ENCODE measurements around the gene WDR73.
A peak's percentile ranks its signal among the peaks of the same experiment; 100 is the strongest.

WDR73 gene

DNA sequence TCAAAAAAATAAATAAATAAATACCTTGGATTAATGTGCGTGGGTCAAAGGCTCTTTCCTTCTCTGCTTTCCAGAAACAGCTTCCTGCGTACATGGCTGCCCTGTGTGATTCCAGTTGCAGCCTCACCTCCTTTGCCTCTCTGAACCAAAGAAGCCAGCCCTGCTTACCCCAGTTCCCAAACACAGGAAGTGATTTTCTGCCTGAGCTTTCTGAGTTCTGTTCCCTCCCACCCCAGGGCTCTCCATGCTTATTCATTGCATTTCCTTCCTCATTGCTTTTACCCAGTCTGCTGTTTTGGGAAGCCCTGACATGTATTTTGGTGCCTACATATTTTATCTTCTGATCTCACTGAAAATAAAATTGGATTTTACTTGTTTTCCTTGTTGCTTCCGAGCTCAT lies 37.8 kb downstream of the WDR73 start:
- no peak for FAIRE-seq

DNA sequence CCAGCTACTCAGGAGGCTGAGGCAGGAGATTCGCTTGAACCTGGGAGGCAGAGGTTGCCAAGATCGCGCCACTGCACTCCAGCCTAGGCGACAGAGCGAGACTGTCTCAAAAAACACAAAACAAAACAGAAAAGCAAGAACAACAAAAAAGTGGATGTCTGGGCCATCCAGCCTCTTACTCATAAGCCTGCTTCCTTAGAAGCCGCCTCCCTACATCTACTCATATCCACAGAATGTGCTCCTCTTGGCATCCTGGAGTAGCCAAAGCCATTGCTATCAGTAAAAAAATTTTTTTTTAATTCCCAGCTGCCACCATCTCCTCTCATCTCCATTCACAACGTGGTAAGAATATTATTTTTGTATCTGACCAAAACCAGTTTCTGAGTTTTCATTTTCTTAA lies 42.5 kb downstream of the WDR73 start:
- no peak for DNase-seq (ENCODE audit: insufficient read length, low spot score)
- no peak for FAIRE-seq

More for the DNA sequence above, 37.8 kb downstream of the WDR73 start:
- TF ChIP-seq POLR2A (IDR thresholded peaks at IDR 0.05; ENCODE audit: low read depth, low read length): no peak
- DNase-seq (ENCODE audit: insufficient read length, low spot score): no peak

DNA sequence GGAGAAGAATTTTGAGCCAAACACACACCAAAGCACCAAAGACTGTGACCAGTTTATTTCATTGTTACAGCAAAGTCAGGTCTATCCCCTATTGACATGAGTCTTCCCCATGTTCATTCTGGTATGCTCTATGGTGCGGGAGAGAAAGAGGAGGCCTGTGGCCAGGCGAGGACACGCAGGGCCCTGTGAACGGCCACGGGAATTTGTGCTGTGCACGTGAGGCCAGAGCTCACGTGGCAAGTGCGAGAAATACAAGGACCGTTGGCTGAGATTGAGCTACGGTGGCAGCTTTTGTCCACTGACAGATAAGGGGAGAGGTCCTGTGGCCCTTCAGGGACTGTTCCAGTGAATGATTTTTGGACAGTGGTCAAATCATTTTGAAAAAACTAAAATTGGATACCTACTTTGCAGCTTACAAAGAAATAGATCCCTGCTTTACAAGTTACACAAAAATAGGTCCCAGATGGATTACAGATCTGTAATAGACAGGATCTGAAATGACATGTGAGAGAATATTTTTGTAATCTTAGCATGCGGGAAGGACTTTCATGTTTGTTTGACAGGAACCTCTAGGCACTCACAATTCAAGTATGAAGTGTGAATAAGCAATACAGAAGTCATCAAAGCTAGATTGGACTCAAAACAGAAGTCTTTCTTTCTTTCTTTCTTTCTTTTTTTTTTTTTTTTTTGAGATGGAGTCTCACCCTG lies 44.1 kb downstream of the WDR73 start:
- no peak for TF ChIP-seq POLR2A (IDR thresholded peaks at IDR 0.05; ENCODE audit: low read depth, low read length)
- no peak for FAIRE-seq
- no peak for DNase-seq (ENCODE audit: insufficient read length, low spot score)

More for the DNA sequence above, 42.5 kb downstream of the WDR73 start:
- TF ChIP-seq POLR2A (IDR thresholded peaks at IDR 0.05; ENCODE audit: low read depth, low read length): no peak

DNA sequence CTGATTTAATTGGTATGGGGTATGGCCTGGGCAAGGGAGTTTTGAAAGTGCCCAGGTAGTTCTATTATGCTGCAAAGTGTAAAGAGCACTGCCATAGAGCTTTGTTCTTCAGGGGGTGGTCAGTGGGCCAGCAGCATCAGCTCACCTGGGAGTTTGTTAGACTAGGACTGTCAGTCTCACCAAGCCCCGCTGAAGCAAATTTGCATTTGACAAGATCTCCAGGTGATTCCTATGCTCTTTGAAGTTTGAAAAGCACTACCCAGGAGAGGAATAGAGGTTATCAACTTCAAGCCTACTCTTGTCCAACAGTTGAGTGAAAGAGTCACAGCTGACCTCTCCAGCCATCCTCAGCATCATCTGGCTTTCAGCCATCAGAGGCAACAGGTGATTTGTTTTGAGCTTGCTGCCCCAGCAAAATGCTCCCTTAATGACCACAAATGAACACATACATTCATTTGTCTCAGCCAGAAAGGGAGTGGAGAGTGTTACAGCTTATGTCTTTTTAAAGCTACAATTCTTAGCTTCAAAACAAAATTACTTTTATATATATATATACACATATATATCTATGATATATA lies 45.3 kb downstream of the WDR73 start:
- no peak for TF ChIP-seq POLR2A (IDR thresholded peaks at IDR 0.05; ENCODE audit: low read depth, low read length)
- FAIRE-seq: no peak

DNA sequence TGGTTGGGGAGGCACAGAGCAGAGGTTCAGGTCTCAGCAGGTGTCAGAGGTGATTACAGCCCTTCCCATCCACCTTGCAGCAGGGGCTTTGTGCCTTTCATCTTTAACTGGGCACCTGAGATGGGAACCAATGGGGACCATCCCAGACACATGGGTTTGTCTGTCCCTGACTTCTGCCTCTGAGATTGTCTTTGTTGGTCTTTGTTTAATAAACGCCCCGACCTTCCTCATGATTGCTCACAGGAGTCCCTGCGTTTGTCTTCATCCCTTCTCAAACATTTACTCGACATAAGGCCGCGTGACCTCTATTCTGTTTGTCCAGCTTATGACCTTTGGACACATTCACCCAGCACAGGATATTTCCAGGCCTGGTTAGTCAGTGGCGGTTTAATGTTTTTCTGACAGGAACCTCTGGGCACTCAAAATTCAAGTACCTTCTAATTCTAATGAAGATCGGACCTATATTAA lies 47.4 kb downstream of the WDR73 start:
- no peak for TF ChIP-seq POLR2A (IDR thresholded peaks at IDR 0.05; ENCODE audit: low read depth, low read length)
- FAIRE-seq (no peak), DNase-seq (ENCODE audit: insufficient read length, low spot score) (no peak)

More for the DNA sequence above, 45.3 kb downstream of the WDR73 start:
- DNase-seq (ENCODE audit: insufficient read length, low spot score): no peak

DNA sequence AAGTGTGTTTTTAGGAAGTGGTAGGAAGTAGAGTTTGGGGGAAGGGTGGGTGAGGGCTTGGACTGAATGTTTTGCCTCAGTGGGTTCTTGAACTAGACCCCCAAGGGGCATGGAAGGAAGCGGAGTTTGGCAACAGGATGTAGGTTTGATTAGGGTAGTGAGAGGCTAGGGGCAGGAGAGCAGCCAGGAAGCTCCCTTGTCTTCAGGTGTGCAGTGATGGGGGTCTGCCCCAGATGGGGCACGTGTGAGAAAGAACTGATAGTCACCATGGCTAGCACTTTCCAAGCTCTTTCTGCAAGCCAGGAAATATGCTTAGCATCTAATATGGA lies 48.6 kb downstream of the WDR73 start:
- DNase-seq (ENCODE audit: insufficient read length, low spot score) (no peak), FAIRE-seq (no peak)
- no peak for TF ChIP-seq POLR2A (IDR thresholded peaks at IDR 0.05; ENCODE audit: low read depth, low read length)

DNA sequence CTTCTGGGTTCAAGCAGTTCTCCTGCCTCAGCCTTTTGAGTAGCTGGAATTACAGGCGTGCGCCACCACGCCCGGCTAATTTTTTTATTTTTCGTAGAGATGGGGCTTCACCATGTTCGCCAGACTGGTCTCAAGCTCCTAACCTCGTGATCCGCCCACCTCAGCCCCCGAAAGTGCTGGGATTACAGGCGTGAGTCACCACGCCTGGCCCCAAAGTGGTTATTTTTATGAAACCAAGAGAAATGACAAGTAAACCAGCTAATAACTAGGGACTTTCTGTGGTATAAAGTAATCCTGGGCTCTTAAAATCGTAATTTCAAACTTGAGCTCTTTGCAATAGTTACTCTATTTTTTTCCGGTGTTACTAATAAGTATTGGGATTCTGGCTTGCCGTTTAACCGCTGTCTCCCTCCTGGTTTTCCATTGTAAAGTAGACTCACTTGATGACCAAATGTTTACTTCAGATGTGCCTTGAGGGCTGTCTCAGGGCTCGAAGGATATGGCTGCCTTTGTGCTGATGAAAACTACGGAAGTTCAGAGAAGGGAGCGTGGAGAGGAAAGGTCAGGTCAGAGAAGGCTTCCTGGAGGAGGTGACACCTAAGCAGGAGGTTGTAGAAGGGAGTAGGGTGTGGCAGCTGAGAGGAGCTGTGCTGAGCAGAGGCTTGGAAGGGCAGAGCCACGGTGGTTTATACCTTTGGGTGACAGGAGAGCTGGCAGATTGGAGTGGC lies 49.1 kb downstream of the WDR73 start:
- TF ChIP-seq POLR2A (IDR thresholded peaks at IDR 0.05; ENCODE audit: low read depth, low read length): no peak
- FAIRE-seq (no peak), DNase-seq (ENCODE audit: insufficient read length, low spot score) (no peak)

DNA sequence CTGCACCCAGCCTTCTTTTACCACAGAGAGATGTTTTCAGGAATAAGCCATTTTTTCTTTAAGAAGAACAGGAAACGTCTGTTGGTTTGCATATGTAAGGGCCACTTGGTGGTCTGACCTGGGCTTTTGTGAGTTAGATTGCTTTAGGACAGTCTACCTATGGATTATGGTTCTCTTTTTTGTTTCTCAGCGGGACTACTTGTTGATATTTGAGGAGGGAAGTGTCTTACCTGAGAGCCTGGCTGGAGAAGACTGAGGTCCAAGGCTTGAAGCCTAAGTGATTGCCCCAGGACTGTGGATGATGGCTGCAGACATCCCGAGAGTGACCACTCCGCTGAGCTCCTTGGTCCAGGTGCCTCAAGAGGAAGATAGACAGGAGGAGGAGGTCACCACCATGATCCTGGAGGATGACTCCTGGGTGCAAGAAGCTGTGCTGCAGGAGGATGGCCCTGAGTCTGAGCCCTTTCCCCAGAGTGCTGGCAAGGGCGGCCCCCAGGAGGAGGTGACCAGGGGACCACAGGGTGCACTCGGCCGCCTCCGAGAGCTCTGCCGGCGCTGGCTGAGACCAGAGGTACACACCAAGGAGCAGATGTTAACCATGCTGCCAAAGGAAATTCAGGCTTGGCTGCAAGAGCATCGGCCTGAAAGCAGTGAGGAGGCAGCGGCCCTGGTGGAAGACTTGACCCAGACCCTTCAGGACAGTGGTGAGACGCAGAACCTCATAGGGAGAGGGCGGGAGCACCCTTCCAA lies 50.3 kb downstream of the WDR73 start:
- no peak for FAIRE-seq
- DNase-seq (ENCODE audit: insufficient read length, low spot score): no peak
- no peak for TF ChIP-seq POLR2A (IDR thresholded peaks at IDR 0.05; ENCODE audit: low read depth, low read length)

DNA sequence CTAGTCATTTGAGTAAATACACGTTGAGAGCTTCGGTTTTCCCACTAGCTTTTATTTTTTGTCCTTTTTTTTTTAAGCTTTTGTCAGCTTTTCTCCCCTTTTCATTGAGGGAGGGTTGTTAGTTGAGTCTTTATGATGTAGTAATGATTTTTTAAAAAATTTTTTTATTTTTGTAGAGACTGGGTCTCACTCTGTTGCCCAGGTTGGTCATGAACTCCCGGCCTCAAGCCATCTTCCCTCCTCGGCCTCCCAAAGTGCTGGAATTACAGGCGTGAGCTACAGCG lies 52.6 kb downstream of the WDR73 start:
- no peak for DNase-seq (ENCODE audit: insufficient read length, low spot score)
- FAIRE-seq: no peak
- TF ChIP-seq POLR2A (IDR thresholded peaks at IDR 0.05; ENCODE audit: low read depth, low read length): no peak

DNA sequence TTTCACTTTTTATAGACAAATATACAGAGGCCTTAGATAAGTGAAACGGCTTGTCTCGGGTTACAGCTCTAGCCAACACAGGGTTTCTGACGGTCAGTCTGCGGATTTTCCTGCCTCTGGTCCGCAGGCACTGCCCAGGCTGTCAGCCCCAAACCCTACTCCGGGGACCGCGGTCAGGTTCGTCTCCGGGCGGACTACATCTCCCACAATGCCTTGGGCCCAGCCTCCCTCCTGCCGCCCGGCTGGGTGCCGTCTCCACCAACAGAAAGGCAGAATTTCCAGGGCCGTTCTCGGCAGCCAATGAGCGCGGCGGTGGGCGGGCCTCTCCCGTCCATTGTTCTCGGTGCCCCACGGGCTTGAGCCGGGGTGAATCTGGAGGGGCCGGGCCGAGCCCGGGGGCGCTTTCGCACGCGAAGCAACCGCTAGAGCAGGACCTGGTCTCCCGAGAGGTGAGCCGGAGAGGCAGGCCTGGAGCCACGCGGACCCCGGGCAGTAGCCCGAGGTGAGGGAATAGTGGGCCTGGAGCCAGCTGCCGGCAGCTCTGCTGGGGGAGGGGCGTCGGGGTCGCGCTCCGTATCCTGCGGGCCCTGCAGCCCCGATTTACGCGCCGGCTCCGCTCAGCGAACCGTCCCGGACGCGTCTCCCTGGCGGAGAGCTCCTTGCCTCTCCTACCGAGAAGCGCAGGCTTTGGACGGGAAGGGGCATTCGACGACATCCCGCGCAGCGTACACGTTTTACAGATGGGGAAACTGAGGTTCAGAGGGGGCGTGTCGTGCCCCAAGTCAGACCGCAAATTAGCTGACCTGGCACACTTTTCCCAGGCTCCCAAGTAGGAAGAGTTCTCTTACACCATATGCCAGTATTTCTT lies 53.2 kb downstream of the WDR73 start, which contains the start of gene ZSCAN2:
Gene ZSCAN2, plus strand, starts transcription at position 323 of the 868 bp plus-strand sequence. CDS start 2,919 bp downstream, outside the sequence.
- FAIRE-seq: no peak
- TF ChIP-seq POLR2A (IDR thresholded peaks at IDR 0.05; ENCODE audit: low read depth, low read length): no peak; the same call in 1 of the 2 replicates
- peak; percentile 88 for DNase-seq (ENCODE audit: insufficient read length, low spot score)

DNA sequence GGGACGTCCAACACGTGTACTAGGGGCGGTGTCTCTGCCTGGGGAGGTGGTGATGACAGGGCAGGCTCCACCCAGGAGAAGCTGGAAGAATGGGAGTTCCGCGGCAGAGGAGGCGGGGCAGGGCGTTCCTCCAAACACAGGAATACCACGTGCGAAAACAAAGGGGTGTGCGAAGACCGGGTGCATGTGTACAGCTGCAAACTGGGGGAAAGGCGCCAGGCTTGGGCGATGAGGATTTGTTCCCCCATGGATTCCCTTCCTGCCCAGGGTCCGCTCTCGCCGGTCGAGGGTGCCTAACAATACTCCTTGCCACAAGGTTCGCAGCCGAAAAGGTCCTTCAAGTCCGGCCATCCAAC lies 53.8 kb downstream of the WDR73 start:
- TF ChIP-seq POLR2A (IDR thresholded peaks at IDR 0.05; ENCODE audit: low read depth, low read length): no peak
- FAIRE-seq (no peak), DNase-seq (ENCODE audit: insufficient read length, low spot score) (peak; percentile 61)

DNA sequence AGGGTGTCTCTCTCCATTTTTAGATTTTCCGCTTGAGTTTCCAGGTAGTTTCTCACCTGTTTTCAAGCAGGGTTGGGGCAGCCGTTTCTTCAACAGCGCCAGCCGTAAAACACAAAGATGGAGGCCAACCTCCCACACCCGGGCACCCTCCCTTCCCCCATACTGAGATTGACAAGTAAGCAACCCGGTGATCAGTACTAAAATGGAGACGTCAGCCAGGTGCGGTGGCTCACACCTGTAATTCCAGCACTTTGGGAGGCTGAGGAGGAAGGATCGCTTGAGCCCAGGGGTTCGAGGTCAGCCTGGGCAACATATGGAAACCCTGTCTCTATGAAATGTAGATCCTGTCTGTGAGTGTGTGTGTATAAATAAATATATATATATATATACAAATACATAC lies 54.2 kb downstream of the WDR73 start:
- no peak for TF ChIP-seq POLR2A (IDR thresholded peaks at IDR 0.05; ENCODE audit: low read depth, low read length)
- FAIRE-seq (no peak), DNase-seq (ENCODE audit: insufficient read length, low spot score) (no peak)

DNA sequence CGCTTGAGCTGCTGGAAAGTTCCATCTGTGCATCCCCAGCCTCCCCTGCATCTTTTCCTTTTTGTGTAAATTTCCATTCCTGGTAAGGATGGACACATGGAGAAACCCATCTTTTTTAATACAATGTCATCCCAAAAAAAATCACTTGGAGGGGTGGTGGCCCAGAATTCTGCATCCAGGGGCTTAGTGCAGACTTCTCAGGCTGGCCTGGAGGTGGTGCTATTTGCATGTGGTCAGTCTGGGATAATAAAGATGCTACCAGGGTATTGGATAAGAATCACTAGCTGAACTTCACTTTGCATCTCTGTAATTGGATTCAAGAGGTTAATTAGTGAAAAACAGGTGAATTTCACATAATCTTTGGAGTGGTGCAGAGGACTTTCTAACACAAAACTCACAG lies 55.1 kb downstream of the WDR73 start:
- FAIRE-seq: no peak
- DNase-seq (ENCODE audit: insufficient read length, low spot score): peak; percentile 33

More for the DNA sequence above, 55.1 kb downstream of the WDR73 start:
- no peak for TF ChIP-seq POLR2A (IDR thresholded peaks at IDR 0.05; ENCODE audit: low read depth, low read length)

Measured in H54 (cell line).